Spleen (tissue), 7 donors: ENCODE data around the gene CCL28.

ENCODE experiments used
- POLR2A ChIP-seq, 3 donors: fragments of 450-650 bp; IDR thresholded peaks; one replicate each; pipeline ENCODE4 v1.5.1; 2017; ENCODE audit warnings: antibody characterized with exemption in 3 of 3, mild to moderate bottlenecking in 1 of 3
- POLR2AphosphoS5 ChIP-seq, 3 donors: sonication (generic); formaldehyde crosslinking; IDR thresholded peaks; one replicate each; pipeline ENCODE4 v1.5.1; 2017; ENCODE audit warnings: antibody characterized with exemption in 3 of 3
- TF ChIP-seq, protein P1 (sequence below), 11 experiments: fragments of 200-600 bp in 7 of 11; fragments of 450-650 bp in 4 of 11; sonication (generic) in 4 of 11; IDR thresholded peaks in 8 of 11; conservative IDR thresholded peaks in 3 of 11; 1 replicate in 7 of 11; 2 replicates in 4 of 11; pipeline versions ENCODE4 v1.4.0 to v1.8.0; 2016 to 2021; ENCODE audit warnings: antibody characterized with exemption in 11 of 11, inconsistent platforms in 4 of 11, mild to moderate bottlenecking in 1 of 11
- donor health status: DM: no; HTN: no; CAD: no; lungs with moderate emphysema.
- donor health status: DM: no; HTN: no; CAD: no.
- donor health status: DM: no; HTN: no; CAD: no.

GRCh38 chr5:43367453-43367852 lies 44.7 kb downstream of the CCL28 start:
- TF ChIP-seq, protein P1, sequence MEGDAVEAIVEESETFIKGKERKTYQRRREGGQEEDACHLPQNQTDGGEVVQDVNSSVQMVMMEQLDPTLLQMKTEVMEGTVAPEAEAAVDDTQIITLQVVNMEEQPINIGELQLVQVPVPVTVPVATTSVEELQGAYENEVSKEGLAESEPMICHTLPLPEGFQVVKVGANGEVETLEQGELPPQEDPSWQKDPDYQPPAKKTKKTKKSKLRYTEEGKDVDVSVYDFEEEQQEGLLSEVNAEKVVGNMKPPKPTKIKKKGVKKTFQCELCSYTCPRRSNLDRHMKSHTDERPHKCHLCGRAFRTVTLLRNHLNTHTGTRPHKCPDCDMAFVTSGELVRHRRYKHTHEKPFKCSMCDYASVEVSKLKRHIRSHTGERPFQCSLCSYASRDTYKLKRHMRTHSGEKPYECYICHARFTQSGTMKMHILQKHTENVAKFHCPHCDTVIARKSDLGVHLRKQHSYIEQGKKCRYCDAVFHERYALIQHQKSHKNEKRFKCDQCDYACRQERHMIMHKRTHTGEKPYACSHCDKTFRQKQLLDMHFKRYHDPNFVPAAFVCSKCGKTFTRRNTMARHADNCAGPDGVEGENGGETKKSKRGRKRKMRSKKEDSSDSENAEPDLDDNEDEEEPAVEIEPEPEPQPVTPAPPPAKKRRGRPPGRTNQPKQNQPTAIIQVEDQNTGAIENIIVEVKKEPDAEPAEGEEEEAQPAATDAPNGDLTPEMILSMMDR (IDR thresholded peaks at IDR 0.05 in 8 of 11, conservative IDR thresholded peaks at IDR 0.05 in 3 of 11): no peak
- TF ChIP-seq POLR2A (IDR thresholded peaks at IDR 0.05): no peak
- TF ChIP-seq POLR2AphosphoS5 (IDR thresholded peaks at IDR 0.05): no peak
